ENCODE results near the gene PTPN12.
"Not testable (repeated sequence)": the region's sequence is repeated elsewhere in the genome, so short reads cannot be mapped to it uniquely, and the experiment has no call there.

The PTPN12 gene

GRCh38 chr7:77516085-77516484 lies 21.0 kb upstream of the PTPN12 start:
- TF ChIP-seq, protein P1, sequence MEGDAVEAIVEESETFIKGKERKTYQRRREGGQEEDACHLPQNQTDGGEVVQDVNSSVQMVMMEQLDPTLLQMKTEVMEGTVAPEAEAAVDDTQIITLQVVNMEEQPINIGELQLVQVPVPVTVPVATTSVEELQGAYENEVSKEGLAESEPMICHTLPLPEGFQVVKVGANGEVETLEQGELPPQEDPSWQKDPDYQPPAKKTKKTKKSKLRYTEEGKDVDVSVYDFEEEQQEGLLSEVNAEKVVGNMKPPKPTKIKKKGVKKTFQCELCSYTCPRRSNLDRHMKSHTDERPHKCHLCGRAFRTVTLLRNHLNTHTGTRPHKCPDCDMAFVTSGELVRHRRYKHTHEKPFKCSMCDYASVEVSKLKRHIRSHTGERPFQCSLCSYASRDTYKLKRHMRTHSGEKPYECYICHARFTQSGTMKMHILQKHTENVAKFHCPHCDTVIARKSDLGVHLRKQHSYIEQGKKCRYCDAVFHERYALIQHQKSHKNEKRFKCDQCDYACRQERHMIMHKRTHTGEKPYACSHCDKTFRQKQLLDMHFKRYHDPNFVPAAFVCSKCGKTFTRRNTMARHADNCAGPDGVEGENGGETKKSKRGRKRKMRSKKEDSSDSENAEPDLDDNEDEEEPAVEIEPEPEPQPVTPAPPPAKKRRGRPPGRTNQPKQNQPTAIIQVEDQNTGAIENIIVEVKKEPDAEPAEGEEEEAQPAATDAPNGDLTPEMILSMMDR (IDR thresholded peaks at IDR 0.05; ENCODE audit: borderline replicate concordance, insufficient read depth, low read depth, low read length): no peak
- H3K4me3 ChIP-seq (ENCODE audit: low read depth, low read length): no peak overlapping the region

DNA sequence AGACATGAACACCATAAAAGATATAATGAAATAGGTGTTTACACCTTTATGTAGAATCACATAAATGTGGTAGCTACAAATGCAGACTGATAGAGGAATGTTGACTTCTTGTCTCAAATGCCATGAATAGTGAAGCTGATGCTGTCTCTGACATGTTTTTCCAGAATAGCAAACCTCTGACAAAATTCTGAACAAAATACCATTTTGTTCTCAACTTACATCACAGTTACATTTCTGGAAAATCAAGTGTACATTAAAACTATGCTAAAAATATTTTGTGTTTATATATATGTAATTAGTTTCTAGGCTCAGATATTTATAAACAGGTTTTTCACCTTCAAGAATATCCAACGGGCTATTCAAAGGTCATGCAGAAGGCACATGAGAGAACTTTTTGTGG lies 16.8 kb upstream of the PTPN12 start:
- H3K4me3 ChIP-seq (ENCODE audit: low read depth, low read length): no peak overlapping the region
- TF ChIP-seq, protein P1 (IDR thresholded peaks at IDR 0.05; ENCODE audit: borderline replicate concordance, insufficient read depth, low read depth, low read length): no peak

GRCh38 chr7:77521537-77521936 lies 15.6 kb upstream of the PTPN12 start:
- not testable (repeated sequence) for H3K4me3 ChIP-seq (ENCODE audit: low read depth, low read length)

- no peak overlapping the region for H3K4me3 ChIP-seq (ENCODE audit: low read depth, low read length)
- TF ChIP-seq, protein P1 (IDR thresholded peaks at IDR 0.05; ENCODE audit: borderline replicate concordance, insufficient read depth, low read depth, low read length): no peak
Observed at GRCh38 chr7:77524731-77525130, 12.4 kb upstream of the PTPN12 start.

GRCh38 chr7:77525231-77525630 lies 11.9 kb upstream of the PTPN12 start:
- TF ChIP-seq, protein P1 (IDR thresholded peaks at IDR 0.05; ENCODE audit: borderline replicate concordance, insufficient read depth, low read depth, low read length): no peak
- H3K4me3 ChIP-seq (ENCODE audit: low read depth, low read length): no peak overlapping the region

- no peak overlapping the region for H3K4me3 ChIP-seq (ENCODE audit: low read depth, low read length)
- TF ChIP-seq, protein P1 (IDR thresholded peaks at IDR 0.05; ENCODE audit: borderline replicate concordance, insufficient read depth, low read depth, low read length): no peak
Observed at GRCh38 chr7:77528368-77528767, 8.7 kb upstream of the PTPN12 start.

GRCh38 chr7:77529279-77529678 lies 7.8 kb upstream of the PTPN12 start:
- H3K4me3 ChIP-seq (ENCODE audit: low read depth, low read length): no peak overlapping the region

More at GRCh38 chr7:77529279-77529678, 7.8 kb upstream of the PTPN12 start:
- TF ChIP-seq, protein P1 (IDR thresholded peaks at IDR 0.05; ENCODE audit: borderline replicate concordance, insufficient read depth, low read depth, low read length): no peak
